GM23338 (cell line): ENCODE results near the gene NUP54. TPM values are rescaled to one million over a fixed set of nuclear protein-coding genes. Genes with fewer than 3 reads are reported as not detected.

Experiments
- ATAC-seq: fragments of 200-7000 bp; cut with Tn5 transposase; 3 replicates; pipeline ENCODE4 v1.9.1; 2020
- DNase-seq: peaks from one replicate; pipeline ENCODE4 v3.0.0-alpha.2; 2015; ENCODE audit warnings: low spot score
- H2AFZ ChIP-seq: fragments of 200-600 bp; sonication (generic); 2 replicates; pipeline ENCODE4 v1.8.0; 2016; ENCODE audit warnings: antibody characterized with exemption, mild to moderate bottlenecking, moderate library complexity
- H3F3A ChIP-seq: fragments of 200-600 bp; sonication (generic); replicated peaks from 2 replicates; pipeline ENCODE4 v1.8.0; 2017; ENCODE audit warnings: antibody characterized with exemption, mixed run types, low read depth
- H3K27ac ChIP-seq: fragments of 200-600 bp; sonication (generic); 2 replicates; pipeline ENCODE4 v1.6.1; 2016; ENCODE audit warnings: low read depth
- H3K27me3 ChIP-seq: fragments of 200-600 bp; sonication (generic); 2 replicates; pipeline ENCODE4 v1.8.0; 2016; ENCODE audit warnings: mild to moderate bottlenecking, mixed run types, moderate library complexity; ENCODE audit not compliant: insufficient read depth
- H3K36me3 ChIP-seq: fragments of 200-600 bp; sonication (generic); 2 replicates; pipeline ENCODE4 v1.8.0; 2016; ENCODE audit warnings: mild to moderate bottlenecking; ENCODE audit not compliant: insufficient read depth
- H3K4me1 ChIP-seq: fragments of 200-600 bp; sonication (generic); 2 replicates; pipeline ENCODE4 v1.8.0; 2016; ENCODE audit warnings: mild to moderate bottlenecking, moderate library complexity; ENCODE audit not compliant: insufficient read depth
- H3K4me2 ChIP-seq: fragments of 200-600 bp; sonication (generic); 2 replicates; pipeline ENCODE4 v1.7.1; 2017; ENCODE audit warnings: mixed run types
- H3K4me3 ChIP-seq: fragments of 200-600 bp; sonication (generic); 2 replicates; pipeline ENCODE4 v1.6.1; 2016; ENCODE audit warnings: mixed run types
- H3K79me2 ChIP-seq: fragments of 200-600 bp; sonication (generic); replicated peaks from 2 replicates; pipeline ENCODE4 v1.8.0; 2017; ENCODE audit warnings: mild to moderate bottlenecking; ENCODE audit not compliant: insufficient read depth
- H3K9me2 ChIP-seq: fragments of 200-600 bp; sonication (generic); 2 replicates; pipeline ENCODE4 v1.8.0; 2017; ENCODE audit not compliant: insufficient read depth
- H4K20me1 ChIP-seq: fragments of 200-600 bp; sonication (generic); replicated peaks from 2 replicates; pipeline ENCODE4 v1.8.0; 2017; ENCODE audit warnings: mild to moderate bottlenecking; ENCODE audit not compliant: insufficient read depth
- H3K27ac Mint-ChIP-seq: 2 replicates; pipeline ENCODE4 v1.8.0; 2020; ENCODE audit warnings: inconsistent platforms, mild to moderate bottlenecking, moderate library complexity, mixed read lengths
- H3K27me3 Mint-ChIP-seq: 3 replicates; pipeline ENCODE4 v1.8.0; 2022; ENCODE audit warnings: low read depth, mild to moderate bottlenecking, moderate library complexity, mixed read lengths, inconsistent platforms; ENCODE audit not compliant: insufficient read depth, poor library complexity
- H3K36me3 Mint-ChIP-seq: 3 replicates; pipeline ENCODE4 v1.8.0; 2021; ENCODE audit warnings: low read depth, mild to moderate bottlenecking, inconsistent platforms, moderate library complexity, mixed read lengths
- H3K4me1 Mint-ChIP-seq: 3 replicates; pipeline ENCODE4 v1.8.0; 2020; ENCODE audit warnings: mild to moderate bottlenecking, inconsistent platforms, mixed read lengths
- H3K4me3 Mint-ChIP-seq: 3 replicates; pipeline ENCODE4 v1.8.0; 2021; ENCODE audit warnings: moderate library complexity, mild to moderate bottlenecking, inconsistent platforms, mixed read lengths
- H3K9me3 Mint-ChIP-seq: 3 replicates; pipeline ENCODE4 v1.8.0; 2020; ENCODE audit warnings: moderate library complexity, mild to moderate bottlenecking, inconsistent platforms, mixed read lengths
- CREB1 ChIP-seq: fragments of 250-450 bp; sonication (Bioruptor Pico); IDR thresholded peaks from 2 replicates; pipeline ENCODE4 v1.5.0; 2020; ENCODE audit warnings: low read depth, mild to moderate bottlenecking, moderate library complexity
- NANOG ChIP-seq: IDR thresholded peaks from 2 replicates; pipeline ENCODE4 v1.6.1; 2016; ENCODE audit warnings: antibody characterized with exemption, borderline replicate concordance
- POLR2AphosphoS5 ChIP-seq: IDR thresholded peaks from 2 replicates; pipeline ENCODE4 v1.6.1; 2016; ENCODE audit warnings: antibody characterized with exemption, low read depth
- STAT1 ChIP-seq: IDR thresholded peaks from one replicate; pipeline ENCODE4 v1.6.1; 2016; ENCODE audit warnings: antibody characterized with exemption; ENCODE audit not compliant: unreplicated experiment
- ZNF114 ChIP-seq: fragments of 250-450 bp; sonication (Bioruptor Pico); IDR thresholded peaks from 2 replicates; pipeline ENCODE4 v1.5.0; 2020; ENCODE audit warnings: mild to moderate bottlenecking, moderate library complexity
- ZNF331 ChIP-seq: fragments of 250-450 bp; sonication (Bioruptor Pico); IDR thresholded peaks from 2 replicates; pipeline ENCODE4 v1.5.0; 2020; ENCODE audit warnings: low read depth, mild to moderate bottlenecking, moderate library complexity
- polyA plus RNA-seq: library from polyadenylated mRNA; unstranded; fragments of >200 nt; fragmentation: Nextera tagmentation; extraction: Ambion mirVana; gene quantifications from 2 replicates; pipeline ENCODE4 v1.2.1, GENCODE V29; 2016
- total RNA-seq: library from RNA; depleted of rRNA; stranded (reverse); fragments of >200 nt; shearing (Covaris generic); gene quantifications from 2 replicates; pipeline ENCODE4 v1.2.3, GENCODE V29; 2014
- TF ChIP-seq, protein P1 (sequence below): fragments of 250-450 bp; sonication (Bioruptor Pico); IDR thresholded peaks from 2 replicates; pipeline ENCODE4 v1.5.0; 2020; ENCODE audit warnings: mild to moderate bottlenecking, moderate library complexity
- TF ChIP-seq, protein P2 (sequence below), 2 experiments: fragments of 200-600 bp in 1 of 2; sonication (generic) in 1 of 2; conservative IDR thresholded peaks; 2 replicates each; pipeline versions ENCODE4 v1.5.1 to v1.6.1; 2016 to 2017; ENCODE audit warnings: antibody characterized with exemption in 2 of 2, low read depth in 2 of 2, mild to moderate bottlenecking in 2 of 2, moderate library complexity in 1 of 2
- TF ChIP-seq, protein P3 (sequence below): IDR thresholded peaks from one replicate; pipeline ENCODE4 v1.6.1; 2018; ENCODE audit warnings: antibody characterized with exemption; ENCODE audit not compliant: unreplicated experiment
- TF ChIP-seq, protein P4 (sequence below): IDR thresholded peaks from 2 replicates; pipeline ENCODE4 v1.6.1; 2016; ENCODE audit warnings: antibody characterized with exemption

The NUP54 gene
- total and polyA plus RNA-seq, 2 experiments from 2014 or later = 97.8 to 118 TPM

GRCh38 chr4:76155979-76156378 is 7.8 kb upstream of the NUP54 start (continued):
- TF ChIP-seq, protein P1, sequence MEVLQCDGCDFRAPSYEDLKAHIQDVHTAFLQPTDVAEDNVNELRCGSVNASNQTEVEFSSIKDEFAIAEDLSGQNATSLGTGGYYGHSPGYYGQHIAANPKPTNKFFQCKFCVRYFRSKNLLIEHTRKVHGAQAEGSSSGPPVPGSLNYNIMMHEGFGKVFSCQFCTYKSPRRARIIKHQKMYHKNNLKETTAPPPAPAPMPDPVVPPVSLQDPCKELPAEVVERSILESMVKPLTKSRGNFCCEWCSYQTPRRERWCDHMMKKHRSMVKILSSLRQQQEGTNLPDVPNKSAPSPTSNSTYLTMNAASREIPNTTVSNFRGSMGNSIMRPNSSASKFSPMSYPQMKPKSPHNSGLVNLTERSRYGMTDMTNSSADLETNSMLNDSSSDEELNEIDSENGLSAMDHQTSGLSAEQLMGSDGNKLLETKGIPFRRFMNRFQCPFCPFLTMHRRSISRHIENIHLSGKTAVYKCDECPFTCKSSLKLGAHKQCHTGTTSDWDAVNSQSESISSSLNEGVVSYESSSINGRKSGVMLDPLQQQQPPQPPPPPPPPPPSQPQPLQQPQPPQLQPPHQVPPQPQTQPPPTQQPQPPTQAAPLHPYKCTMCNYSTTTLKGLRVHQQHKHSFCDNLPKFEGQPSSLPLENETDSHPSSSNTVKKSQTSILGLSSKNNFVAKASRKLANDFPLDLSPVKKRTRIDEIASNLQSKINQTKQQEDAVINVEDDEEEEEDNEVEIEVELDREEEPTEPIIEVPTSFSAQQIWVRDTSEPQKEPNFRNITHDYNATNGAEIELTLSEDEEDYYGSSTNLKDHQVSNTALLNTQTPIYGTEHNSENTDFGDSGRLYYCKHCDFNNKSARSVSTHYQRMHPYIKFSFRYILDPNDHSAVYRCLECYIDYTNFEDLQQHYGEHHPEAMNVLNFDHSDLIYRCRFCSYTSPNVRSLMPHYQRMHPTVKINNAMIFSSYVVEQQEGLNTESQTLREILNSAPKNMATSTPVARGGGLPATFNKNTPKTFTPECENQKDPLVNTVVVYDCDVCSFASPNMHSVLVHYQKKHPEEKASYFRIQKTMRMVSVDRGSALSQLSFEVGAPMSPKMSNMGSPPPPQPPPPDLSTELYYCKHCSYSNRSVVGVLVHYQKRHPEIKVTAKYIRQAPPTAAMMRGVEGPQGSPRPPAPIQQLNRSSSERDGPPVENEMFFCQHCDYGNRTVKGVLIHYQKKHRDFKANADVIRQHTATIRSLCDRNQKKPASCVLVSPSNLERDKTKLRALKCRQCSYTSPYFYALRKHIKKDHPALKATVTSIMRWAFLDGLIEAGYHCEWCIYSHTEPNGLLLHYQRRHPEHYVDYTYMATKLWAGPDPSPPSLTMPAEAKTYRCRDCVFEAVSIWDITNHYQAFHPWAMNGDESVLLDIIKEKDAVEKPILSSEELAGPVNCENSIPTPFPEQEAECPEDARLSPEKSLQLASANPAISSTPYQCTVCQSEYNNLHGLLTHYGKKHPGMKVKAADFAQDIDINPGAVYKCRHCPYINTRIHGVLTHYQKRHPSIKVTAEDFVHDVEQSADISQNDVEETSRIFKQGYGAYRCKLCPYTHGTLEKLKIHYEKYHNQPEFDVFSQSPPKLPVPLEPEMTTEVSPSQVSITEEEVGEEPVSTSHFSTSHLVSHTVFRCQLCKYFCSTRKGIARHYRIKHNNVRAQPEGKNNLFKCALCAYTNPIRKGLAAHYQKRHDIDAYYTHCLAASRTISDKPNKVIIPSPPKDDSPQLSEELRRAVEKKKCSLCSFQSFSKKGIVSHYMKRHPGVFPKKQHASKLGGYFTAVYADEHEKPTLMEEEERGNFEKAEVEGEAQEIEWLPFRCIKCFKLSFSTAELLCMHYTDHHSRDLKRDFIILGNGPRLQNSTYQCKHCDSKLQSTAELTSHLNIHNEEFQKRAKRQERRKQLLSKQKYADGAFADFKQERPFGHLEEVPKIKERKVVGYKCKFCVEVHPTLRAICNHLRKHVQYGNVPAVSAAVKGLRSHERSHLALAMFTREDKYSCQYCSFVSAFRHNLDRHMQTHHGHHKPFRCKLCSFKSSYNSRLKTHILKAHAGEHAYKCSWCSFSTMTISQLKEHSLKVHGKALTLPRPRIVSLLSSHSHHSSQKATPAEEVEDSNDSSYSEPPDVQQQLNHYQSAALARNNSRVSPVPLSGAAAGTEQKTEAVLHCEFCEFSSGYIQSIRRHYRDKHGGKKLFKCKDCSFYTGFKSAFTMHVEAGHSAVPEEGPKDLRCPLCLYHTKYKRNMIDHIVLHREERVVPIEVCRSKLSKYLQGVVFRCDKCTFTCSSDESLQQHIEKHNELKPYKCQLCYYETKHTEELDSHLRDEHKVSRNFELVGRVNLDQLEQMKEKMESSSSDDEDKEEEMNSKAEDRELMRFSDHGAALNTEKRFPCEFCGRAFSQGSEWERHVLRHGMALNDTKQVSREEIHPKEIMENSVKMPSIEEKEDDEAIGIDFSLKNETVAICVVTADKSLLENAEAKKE (CRISPR knock-in tag) = no peak
- TF ChIP-seq ZNF331 (CRISPR knock-in tag) = no peak
- no peak for TF ChIP-seq STAT1
- TF ChIP-seq NANOG = no peak

- no peaks in the 10 kb centered on the region for H3K27me3 ChIP-seq
- H3K36me3 ChIP-seq = no peaks in the 10 kb centered on the region; the same call in 1 of the 2 replicates
- no peak overlapping the region for H3K27ac ChIP-seq
- peaks cover 4% of the 10 kb centered on the region; the same call in 1 of the 2 replicates for H3K4me1 ChIP-seq
- H3K27ac Mint-ChIP-seq = no peak overlapping the region
- H2AFZ ChIP-seq = no peak overlapping the region
- H3K9me2 ChIP-seq = no peaks in the 10 kb centered on the region
- H4K20me1 ChIP-seq = no peaks in the 10 kb centered on the region
- peaks cover 3% of the 10 kb centered on the region; the same call in 2 of the 3 replicates for H3K9me3 Mint-ChIP-seq
- H3K4me2 ChIP-seq = no peak overlapping the region
- H3K36me3 Mint-ChIP-seq = peaks cover 4% of the 10 kb centered on the region; the same call in 1 of the 3 replicates
- peaks cover 3% of the 10 kb centered on the region for H3K27me3 Mint-ChIP-seq
- peaks cover 19% of the 10 kb centered on the region for H3K4me1 Mint-ChIP-seq
- H3F3A ChIP-seq = no peaks in the 10 kb centered on the region
- H3K79me2 ChIP-seq = peaks cover 10% of the 10 kb centered on the region
- DNase-seq = no peak
- no peak overlapping the region for H3K4me3 Mint-ChIP-seq
- H3K4me3 ChIP-seq = no peak overlapping the region
- no peak for ATAC-seq
- TF ChIP-seq POLR2AphosphoS5 (no peak), CREB1 (no peak), ZNF331 (CRISPR knock-in tag) (no peak), ZNF114 (CRISPR knock-in tag) (no peak)
- TF ChIP-seq, protein P2, sequence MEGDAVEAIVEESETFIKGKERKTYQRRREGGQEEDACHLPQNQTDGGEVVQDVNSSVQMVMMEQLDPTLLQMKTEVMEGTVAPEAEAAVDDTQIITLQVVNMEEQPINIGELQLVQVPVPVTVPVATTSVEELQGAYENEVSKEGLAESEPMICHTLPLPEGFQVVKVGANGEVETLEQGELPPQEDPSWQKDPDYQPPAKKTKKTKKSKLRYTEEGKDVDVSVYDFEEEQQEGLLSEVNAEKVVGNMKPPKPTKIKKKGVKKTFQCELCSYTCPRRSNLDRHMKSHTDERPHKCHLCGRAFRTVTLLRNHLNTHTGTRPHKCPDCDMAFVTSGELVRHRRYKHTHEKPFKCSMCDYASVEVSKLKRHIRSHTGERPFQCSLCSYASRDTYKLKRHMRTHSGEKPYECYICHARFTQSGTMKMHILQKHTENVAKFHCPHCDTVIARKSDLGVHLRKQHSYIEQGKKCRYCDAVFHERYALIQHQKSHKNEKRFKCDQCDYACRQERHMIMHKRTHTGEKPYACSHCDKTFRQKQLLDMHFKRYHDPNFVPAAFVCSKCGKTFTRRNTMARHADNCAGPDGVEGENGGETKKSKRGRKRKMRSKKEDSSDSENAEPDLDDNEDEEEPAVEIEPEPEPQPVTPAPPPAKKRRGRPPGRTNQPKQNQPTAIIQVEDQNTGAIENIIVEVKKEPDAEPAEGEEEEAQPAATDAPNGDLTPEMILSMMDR (conservative IDR thresholded peaks at IDR 0.05; ENCODE audit: low read depth in 2 of 2) = no peak
- TF ChIP-seq, protein P3, sequence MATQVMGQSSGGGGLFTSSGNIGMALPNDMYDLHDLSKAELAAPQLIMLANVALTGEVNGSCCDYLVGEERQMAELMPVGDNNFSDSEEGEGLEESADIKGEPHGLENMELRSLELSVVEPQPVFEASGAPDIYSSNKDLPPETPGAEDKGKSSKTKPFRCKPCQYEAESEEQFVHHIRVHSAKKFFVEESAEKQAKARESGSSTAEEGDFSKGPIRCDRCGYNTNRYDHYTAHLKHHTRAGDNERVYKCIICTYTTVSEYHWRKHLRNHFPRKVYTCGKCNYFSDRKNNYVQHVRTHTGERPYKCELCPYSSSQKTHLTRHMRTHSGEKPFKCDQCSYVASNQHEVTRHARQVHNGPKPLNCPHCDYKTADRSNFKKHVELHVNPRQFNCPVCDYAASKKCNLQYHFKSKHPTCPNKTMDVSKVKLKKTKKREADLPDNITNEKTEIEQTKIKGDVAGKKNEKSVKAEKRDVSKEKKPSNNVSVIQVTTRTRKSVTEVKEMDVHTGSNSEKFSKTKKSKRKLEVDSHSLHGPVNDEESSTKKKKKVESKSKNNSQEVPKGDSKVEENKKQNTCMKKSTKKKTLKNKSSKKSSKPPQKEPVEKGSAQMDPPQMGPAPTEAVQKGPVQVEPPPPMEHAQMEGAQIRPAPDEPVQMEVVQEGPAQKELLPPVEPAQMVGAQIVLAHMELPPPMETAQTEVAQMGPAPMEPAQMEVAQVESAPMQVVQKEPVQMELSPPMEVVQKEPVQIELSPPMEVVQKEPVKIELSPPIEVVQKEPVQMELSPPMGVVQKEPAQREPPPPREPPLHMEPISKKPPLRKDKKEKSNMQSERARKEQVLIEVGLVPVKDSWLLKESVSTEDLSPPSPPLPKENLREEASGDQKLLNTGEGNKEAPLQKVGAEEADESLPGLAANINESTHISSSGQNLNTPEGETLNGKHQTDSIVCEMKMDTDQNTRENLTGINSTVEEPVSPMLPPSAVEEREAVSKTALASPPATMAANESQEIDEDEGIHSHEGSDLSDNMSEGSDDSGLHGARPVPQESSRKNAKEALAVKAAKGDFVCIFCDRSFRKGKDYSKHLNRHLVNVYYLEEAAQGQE = no peak
- TF ChIP-seq, protein P4, sequence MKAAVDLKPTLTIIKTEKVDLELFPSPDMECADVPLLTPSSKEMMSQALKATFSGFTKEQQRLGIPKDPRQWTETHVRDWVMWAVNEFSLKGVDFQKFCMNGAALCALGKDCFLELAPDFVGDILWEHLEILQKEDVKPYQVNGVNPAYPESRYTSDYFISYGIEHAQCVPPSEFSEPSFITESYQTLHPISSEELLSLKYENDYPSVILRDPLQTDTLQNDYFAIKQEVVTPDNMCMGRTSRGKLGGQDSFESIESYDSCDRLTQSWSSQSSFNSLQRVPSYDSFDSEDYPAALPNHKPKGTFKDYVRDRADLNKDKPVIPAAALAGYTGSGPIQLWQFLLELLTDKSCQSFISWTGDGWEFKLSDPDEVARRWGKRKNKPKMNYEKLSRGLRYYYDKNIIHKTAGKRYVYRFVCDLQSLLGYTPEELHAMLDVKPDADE = no peak
These were observed 5.2 kb upstream of the NUP54 start for GRCh38 chr4:76153356-76153755.
